ENCODE measurements around the gene LDLRAD4.

DNA sequence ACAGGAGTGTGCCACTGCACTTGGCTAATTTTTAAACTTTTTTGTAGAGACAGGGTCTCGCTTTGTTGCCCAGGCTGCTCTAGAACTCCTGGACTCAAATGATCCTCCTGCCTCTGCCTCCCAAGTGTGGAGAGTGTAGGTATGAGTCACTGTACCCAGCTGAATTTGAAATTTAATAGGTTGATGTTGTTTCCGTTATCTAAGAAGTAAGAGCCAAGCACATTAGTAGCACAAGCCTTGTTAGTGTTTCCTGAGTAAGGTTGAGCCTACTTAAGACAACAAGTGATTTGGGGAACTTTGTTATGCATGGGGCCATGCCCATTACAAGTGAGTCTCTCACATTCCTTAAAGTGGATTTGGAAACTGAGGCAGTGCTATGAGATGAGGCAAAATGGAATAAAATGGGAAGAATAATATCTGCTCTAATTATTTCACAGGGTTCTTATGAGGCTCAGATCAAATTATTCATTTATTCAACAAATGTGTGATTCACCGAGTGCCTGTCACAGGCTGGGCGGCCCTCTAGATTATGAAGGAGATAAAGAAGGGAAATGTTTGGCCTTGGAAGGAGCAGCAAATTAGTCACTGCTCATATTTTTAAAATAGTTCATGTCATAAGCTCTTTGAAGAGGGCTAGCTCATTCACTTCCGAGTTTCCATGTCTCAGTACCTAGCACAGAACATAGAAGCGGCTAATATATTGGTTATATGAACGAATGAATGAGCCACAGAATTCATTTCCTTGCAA lies 217.2 kb downstream of the LDLRAD4 start:
- TF ChIP-seq, protein P1, sequence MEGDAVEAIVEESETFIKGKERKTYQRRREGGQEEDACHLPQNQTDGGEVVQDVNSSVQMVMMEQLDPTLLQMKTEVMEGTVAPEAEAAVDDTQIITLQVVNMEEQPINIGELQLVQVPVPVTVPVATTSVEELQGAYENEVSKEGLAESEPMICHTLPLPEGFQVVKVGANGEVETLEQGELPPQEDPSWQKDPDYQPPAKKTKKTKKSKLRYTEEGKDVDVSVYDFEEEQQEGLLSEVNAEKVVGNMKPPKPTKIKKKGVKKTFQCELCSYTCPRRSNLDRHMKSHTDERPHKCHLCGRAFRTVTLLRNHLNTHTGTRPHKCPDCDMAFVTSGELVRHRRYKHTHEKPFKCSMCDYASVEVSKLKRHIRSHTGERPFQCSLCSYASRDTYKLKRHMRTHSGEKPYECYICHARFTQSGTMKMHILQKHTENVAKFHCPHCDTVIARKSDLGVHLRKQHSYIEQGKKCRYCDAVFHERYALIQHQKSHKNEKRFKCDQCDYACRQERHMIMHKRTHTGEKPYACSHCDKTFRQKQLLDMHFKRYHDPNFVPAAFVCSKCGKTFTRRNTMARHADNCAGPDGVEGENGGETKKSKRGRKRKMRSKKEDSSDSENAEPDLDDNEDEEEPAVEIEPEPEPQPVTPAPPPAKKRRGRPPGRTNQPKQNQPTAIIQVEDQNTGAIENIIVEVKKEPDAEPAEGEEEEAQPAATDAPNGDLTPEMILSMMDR (IDR thresholded peaks at IDR 0.05), result no peak
- peak in 1 of 4 donors; percentile 16 for TF ChIP-seq EP300 (IDR thresholded peaks at IDR 0.05)
- no peak for TF ChIP-seq POLR2A (IDR thresholded peaks at IDR 0.05)
- peak in 1 of 2 donors; percentile 9 for TF ChIP-seq POLR2AphosphoS5 (IDR thresholded peaks at IDR 0.05)

All from upper lobe of left lung (tissue), 4 donors.